Common myeloid progenitor, CD34-positive (primary cell): Measurements from ENCODE around the gene OR10V1.

ENCODE experiments used
- CTCF ChIA-PET: fragments of 350-600 bp; sonication (Branson Sonifier 250); formaldehyde crosslinking; loops from one replicate; lab custom pipeline; 2021; ENCODE audit warnings: antibody characterized with exemption; lab: Charles Lee
- POLR2A ChIA-PET: fragments of 350-600 bp; sonication (Branson Sonifier 250); formaldehyde crosslinking; loops from one replicate; lab custom pipeline; 2021; ENCODE audit warnings: antibody characterized with exemption; lab: Charles Lee
- DNase-seq, 3 donors: peaks; one replicate each; pipeline versions ENCODE4 v3.0.0 to v3.0.0-alpha.2; 2013
- H3K27ac ChIP-seq, 2 experiments: 1 replicate in 1 of 2; 2 replicates in 1 of 2; pipeline ENCODE4 v1.7.0; 2013; ENCODE audit warnings: inconsistent platforms in 2 of 2, low read length in 2 of 2, mild to moderate bottlenecking in 2 of 2, low read depth in 1 of 2, moderate library complexity in 1 of 2; ENCODE audit not compliant: severe bottlenecking in 2 of 2, insufficient read depth in 1 of 2, poor library complexity in 1 of 2
- H3K27me3 ChIP-seq, 5 experiments: replicated peaks in 2 of 5; 1 replicate in 3 of 5; 2 replicates in 2 of 5; pipeline versions ENCODE4 v1.6.1 to v1.7.0; 2013; ENCODE audit warnings: low read length in 4 of 5, mild to moderate bottlenecking in 2 of 5, moderate library complexity in 2 of 5, inconsistent platforms in 1 of 5; ENCODE audit not compliant: insufficient read depth in 5 of 5, control insufficient read depth in 4 of 5
- H3K36me3 ChIP-seq, 4 experiments: 1 replicate in 2 of 4; 2 replicates in 2 of 4; pipeline versions ENCODE4 v1.6.1 to v1.7.0; 2013; ENCODE audit warnings: low read length in 3 of 4, control low read depth in 1 of 4, mild to moderate bottlenecking in 1 of 4; ENCODE audit not compliant: control insufficient read depth in 4 of 4, insufficient read depth in 4 of 4
- H3K4me1 ChIP-seq, 4 experiments: 1 replicate in 3 of 4; 2 replicates in 1 of 4; pipeline versions ENCODE4 v1.6.1 to v1.7.1; 2013; ENCODE audit warnings: low read length in 3 of 4, mild to moderate bottlenecking in 3 of 4, control low read depth in 1 of 4, inconsistent platforms in 1 of 4, moderate library complexity in 1 of 4; ENCODE audit not compliant: control insufficient read depth in 4 of 4, insufficient read depth in 4 of 4; ENCODE audit errors: control extremely low read depth in 1 of 4
- H3K4me3 ChIP-seq, 7 experiments: 1 replicate in 4 of 7; 2 replicates in 3 of 7; pipeline versions ENCODE4 v1.5.1 to v1.7.0; 2013; ENCODE audit warnings: mild to moderate bottlenecking in 7 of 7, low read length in 6 of 7, moderate library complexity in 6 of 7, inconsistent platforms in 2 of 7, low read depth in 2 of 7, control low read depth in 1 of 7; ENCODE audit not compliant: insufficient read depth in 4 of 7, control insufficient read depth in 1 of 7; ENCODE audit errors: extremely low read depth in 1 of 7
- H3K9me3 ChIP-seq, 5 experiments: 1 replicate in 4 of 5; 2 replicates in 1 of 5; pipeline versions ENCODE4 v1.6.1 to v1.7.1; 2013; ENCODE audit warnings: low read length in 4 of 5, mild to moderate bottlenecking in 2 of 5, inconsistent platforms in 1 of 5, low read depth in 1 of 5, moderate library complexity in 1 of 5; ENCODE audit not compliant: control insufficient read depth in 4 of 5, insufficient read depth in 2 of 5; ENCODE audit errors: control extremely low read depth in 1 of 5
- WGBS: methylation state at CpG from one replicate; pipeline ENCODE4 v1.1.5; 2013; ENCODE audit not compliant: insufficient coverage; 5-methylcytosine and 5-hydroxymethylcytosine counted together

OR10V1 gene

DNA sequence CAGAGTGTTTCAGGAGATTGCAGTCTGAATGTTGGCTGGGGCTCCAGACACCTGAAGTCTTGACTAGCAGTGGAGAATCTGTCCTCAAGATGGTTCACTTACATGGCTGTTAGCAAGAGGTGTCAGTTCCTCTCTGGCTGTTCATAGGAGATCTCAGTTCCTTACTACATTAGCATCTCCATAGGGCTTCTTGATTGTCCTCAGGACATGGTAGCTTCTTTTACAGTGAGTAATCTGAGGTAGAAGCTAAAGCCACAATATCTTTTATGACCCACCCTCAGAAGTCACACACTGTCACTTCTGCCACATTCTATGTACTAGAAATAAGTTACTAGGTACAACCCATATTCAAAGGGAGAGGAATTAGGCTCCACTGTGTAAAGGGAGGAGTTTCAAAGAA lies 34.3 kb downstream of the OR10V1 start:
- Histone ChIP-seq H3K9me3 (no peaks in the 10 kb centered on the region), H3K27me3 (no peaks in the 10 kb centered on the region), H3K4me3 (no peak overlapping the region), H3K27ac (no peak overlapping the region), H3K36me3 (no peaks in the 10 kb centered on the region), H3K4me1 (no peaks in the 10 kb centered on the region)
- DNase-seq: no peak
- ChIA-PET CTCF (interaction anchor here (1.4 to 1.6 kb wide), 2 partner anchors 9 to 122 kb away, joined by 5 to 10 read pairs; partner anchors contain the start of gene PATL1), POLR2A (no interaction called here)

DNA sequence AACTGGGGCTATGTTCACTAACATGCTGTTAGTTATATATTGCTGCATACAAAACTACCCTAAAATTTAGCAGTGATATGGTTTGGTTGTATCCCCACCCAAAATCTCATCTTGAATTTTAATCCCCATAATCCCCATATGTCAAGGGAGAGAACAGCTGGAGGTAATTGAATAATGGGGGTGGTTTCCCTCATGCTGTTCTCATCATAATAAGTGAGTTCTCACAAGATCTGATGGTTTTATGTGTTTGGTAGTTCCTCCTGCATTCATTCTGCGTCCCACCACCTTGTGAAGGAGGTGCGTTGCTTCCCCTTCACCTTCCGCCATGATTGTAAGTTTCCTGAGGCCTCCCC lies 34.9 kb downstream of the OR10V1 start:
- no peak overlapping the region for H3K27ac ChIP-seq
- DNase-seq: no peak
- no CpG with 5 or more reads among the region's 3 CpGs for WGBS
- ChIA-PET CTCF (interaction anchor here (1.4 to 1.6 kb wide), 3 partner anchors 9 to 122 kb away, joined by 5 to 10 read pairs (median 5); partner anchors contain the start of gene PATL1), POLR2A (no interaction called here)
- H3K4me1 ChIP-seq: no peaks in the 10 kb centered on the region
- H3K4me3 ChIP-seq: no peak overlapping the region
- H3K27me3 ChIP-seq: no peaks in the 10 kb centered on the region
- H3K36me3 ChIP-seq: no peaks in the 10 kb centered on the region
- no peaks in the 10 kb centered on the region for H3K9me3 ChIP-seq

DNA sequence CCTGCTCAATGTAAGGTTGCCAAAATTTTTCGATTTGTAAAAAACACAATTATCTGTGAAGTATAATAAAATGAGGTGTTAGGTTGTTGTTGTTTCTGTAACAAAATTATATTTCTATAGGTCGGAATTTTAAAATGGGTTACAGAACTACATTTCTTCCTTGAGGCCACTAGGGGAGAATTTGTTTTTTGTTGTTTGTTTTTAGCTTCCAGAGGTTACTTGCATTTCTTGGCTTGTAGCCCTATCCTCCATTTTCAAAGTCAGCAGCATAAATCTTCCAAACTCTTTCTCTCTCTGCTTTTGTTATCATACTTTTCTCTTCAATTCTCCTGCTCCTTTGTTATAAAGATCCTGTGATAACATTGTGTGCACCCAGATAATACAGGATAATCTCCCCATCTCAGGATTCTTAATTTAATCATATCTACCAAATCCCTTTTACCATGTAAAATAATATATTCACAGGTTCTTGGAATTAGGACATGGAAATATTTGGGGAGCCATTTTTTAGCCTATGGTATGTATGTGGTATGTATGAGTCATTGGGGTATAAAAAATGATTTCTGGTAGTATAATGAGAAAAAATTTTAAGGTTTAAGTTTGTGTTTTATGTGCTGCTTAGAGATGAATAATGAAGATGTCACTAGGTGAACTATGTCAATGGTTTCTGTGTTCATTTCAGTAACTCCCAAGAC lies 35.4 kb downstream of the OR10V1 start:
- 100% methylated on average over 1 of the region's 2 CpGs for WGBS
- Histone ChIP-seq H3K4me3 (no peak overlapping the region), H3K27me3 (no peaks in the 10 kb centered on the region), H3K36me3 (no peaks in the 10 kb centered on the region), H3K9me3 (no peaks in the 10 kb centered on the region), H3K4me1 (no peaks in the 10 kb centered on the region), H3K27ac (no peak overlapping the region)
- ChIA-PET CTCF (interaction anchor here (1.6 kb wide), 1 partner anchor 9 kb away, joined by 5 read pairs; the partner anchor contains the start of gene PATL1), POLR2A (no interaction called here)
- DNase-seq: peak in 1 of 3 donors; percentile 19

DNA sequence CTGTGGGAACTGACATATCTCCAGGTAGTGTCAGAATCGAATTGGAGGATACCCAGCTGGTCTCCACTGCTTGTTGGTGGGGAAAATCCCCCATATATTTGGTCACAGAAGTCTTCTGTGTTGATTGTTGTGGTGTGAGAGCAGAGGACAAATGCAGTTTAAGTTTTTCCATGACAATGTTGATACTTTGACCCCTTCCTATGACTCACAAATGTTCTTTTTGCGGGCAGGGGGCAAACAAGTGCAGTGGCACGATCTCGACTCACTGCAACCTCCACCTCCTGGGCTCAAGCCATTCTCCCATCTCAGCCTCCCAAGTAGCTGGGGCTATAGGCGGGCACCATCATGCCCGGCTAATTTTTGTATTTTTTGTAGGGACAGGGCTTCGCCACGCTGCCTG lies 37.4 kb downstream of the OR10V1 start:
- CTCF ChIA-PET: interaction anchor here (0.8 kb wide), 1 partner anchor 512 kb away, joined by 3 read pairs; no protein-coding TSS in a partner anchor
- Histone ChIP-seq H3K36me3 (no peaks in the 10 kb centered on the region), H3K9me3 (no peaks in the 10 kb centered on the region), H3K4me1 (no peaks in the 10 kb centered on the region), H3K4me3 (no peak overlapping the region), H3K27me3 (no peaks in the 10 kb centered on the region), H3K27ac (no peak overlapping the region)
- 93% methylated on average over 4 of the region's 8 CpGs for WGBS
- no peak for DNase-seq
- POLR2A ChIA-PET: no interaction called here

DNA sequence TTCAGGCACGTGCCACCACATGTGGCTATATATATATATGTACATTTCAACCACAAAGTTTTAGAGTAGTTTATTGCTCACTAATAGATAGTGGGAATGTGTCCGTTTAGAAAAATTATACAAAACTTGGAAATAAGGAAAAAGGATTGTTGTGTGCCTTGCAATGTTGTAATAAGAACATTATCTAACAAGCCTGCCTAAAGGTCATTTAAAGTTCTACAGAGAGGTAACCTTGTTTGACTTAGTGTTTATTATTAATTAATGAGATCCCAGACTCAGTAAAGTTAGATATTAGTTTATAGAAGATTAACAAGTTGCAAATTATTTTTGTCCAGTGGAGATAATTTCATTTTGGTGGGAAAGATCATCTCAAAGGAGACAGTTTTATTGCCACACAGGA lies 39.4 kb downstream of the OR10V1 start:
- H3K4me1 ChIP-seq: peaks cover 4 to 10% (median 9%) of the 10 kb centered on the region in 4 experiments
- ChIA-PET POLR2A (no interaction called here), CTCF (no interaction called here)
- H3K4me3 ChIP-seq: no peak overlapping the region
- no peaks in the 10 kb centered on the region for H3K36me3 ChIP-seq
- WGBS: no CpG with 5 or more reads among the region's 2 CpGs
- H3K27ac ChIP-seq: no peak overlapping the region
- no peak for DNase-seq
- H3K27me3 ChIP-seq: no peaks in the 10 kb centered on the region
- no peaks in the 10 kb centered on the region for H3K9me3 ChIP-seq

DNA sequence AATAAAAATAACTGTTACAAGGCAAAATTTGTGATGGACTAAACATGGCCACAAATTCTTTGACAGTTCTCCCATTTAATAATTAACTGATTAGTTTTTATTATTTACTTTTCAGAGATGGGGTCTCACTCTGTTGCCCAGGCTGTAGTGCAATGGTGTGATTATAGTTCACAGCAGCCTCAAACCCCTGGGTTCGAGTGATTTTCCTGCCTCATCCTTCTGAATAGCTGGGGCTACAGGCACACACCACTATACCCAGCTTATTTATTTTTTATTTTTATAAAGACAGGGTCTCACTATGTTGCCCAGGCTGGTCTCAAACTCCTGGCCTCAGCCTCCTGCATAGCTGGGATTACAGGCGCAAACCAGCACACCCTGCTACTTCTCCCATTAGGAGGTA lies 40.4 kb downstream of the OR10V1 start:
- Histone ChIP-seq H3K4me3 (no peak overlapping the region), H3K4me1 (peaks cover 4 to 12% (median 10%) of the 10 kb centered on the region in 4 experiments), H3K36me3 (no peaks in the 10 kb centered on the region), H3K27ac (no peak overlapping the region), H3K27me3 (no peaks in the 10 kb centered on the region), H3K9me3 (no peaks in the 10 kb centered on the region)
- ChIA-PET POLR2A (no interaction called here), CTCF (interaction anchor here (0.6 kb wide), 1 partner anchor 170 kb away, joined by 3 read pairs; no protein-coding TSS in a partner anchor)
- 100% methylated on average over 1 of the region's 2 CpGs for WGBS
- no peak for DNase-seq

DNA sequence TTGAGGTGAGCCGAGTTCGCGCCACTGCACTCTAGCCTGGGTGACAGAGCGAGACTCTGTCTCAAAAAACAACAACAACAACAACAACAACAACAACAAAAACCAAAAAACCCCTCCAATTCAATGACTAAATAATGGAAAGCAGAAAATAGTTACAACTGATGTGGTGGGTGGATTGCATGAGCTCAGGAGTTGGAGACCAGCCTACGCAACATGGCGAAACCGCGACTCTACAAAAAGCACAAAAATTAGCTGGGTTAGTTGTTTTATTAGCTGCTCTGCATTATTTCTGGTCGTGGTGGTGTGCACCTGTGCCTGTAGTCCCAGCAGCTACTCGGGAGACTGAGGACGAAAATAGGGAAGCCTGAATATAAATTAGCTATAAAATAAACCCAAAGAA lies 42.2 kb downstream of the OR10V1 start:
- ChIA-PET POLR2A (no interaction called here), CTCF (interaction anchor here (3.3 kb wide), 1 partner anchor 8 kb away, joined by 10 read pairs; no protein-coding TSS in a partner anchor)
- WGBS: 95% methylated on average over 5 of the region's 11 CpGs
- H3K27me3 ChIP-seq: no peaks in the 10 kb centered on the region
- H3K36me3 ChIP-seq: peaks cover 0 to 5% (median under 1%) of the 10 kb centered on the region in 4 experiments
- no peak for DNase-seq
- H3K4me3 ChIP-seq: no peak overlapping the region
- H3K27ac ChIP-seq: no peak overlapping the region
- H3K9me3 ChIP-seq: no peaks in the 10 kb centered on the region
- peaks cover 14 to 28% (median 24%) of the 10 kb centered on the region in 4 experiments for H3K4me1 ChIP-seq
